Motor neuron (in vitro differentiated cells): ENCODE data around the gene PNLIPRP3. TPM values are rescaled to one million over a fixed set of nuclear protein-coding genes. Genes with fewer than 3 reads are reported as not detected.

Experiments used
- ATAC-seq, 8 experiments: fragments of 200-7000 bp; cut with Tn5 transposase; replicated peaks in 6 of 8; 2 replicates each; pipeline ENCODE4 v1.8.0; 2021; ENCODE audit warnings: mild to moderate bottlenecking in 8 of 8, moderate library complexity in 8 of 8
- H3K27ac ChIP-seq, 2 donors: fragments of 250-450 bp; sonication (Bioruptor Pico); 2 replicates each; pipeline ENCODE4 v1.9.0; 2021; ENCODE audit warnings: antibody characterized with exemption in 2 of 2, mild to moderate bottlenecking in 2 of 2, moderate library complexity in 1 of 2
- H3K4me1 ChIP-seq, 2 donors: fragments of 250-450 bp; sonication (Bioruptor Pico); replicated peaks in 1 of 2; 2 replicates each; pipeline ENCODE4 v1.6.1; 2021; ENCODE audit warnings: antibody characterized with exemption in 2 of 2, mild to moderate bottlenecking in 2 of 2, moderate library complexity in 1 of 2
- H3K4me3 ChIP-seq, 5 donors: fragments of 250-450 bp; sonication (Bioruptor Pico); 2 replicates each; pipeline ENCODE4 v1.9.0; 2021; ENCODE audit warnings: antibody characterized with exemption in 5 of 5, mild to moderate bottlenecking in 5 of 5, moderate library complexity in 4 of 5
- WGBS, 10 experiments: fragments of 450-650 bp; shearing (Covaris generic); methylation state at CpG; one replicate each; pipeline ENCODE4 v1.0.0; 2022; 5-methylcytosine and 5-hydroxymethylcytosine counted together
- in situ Hi-C, 9 experiments: fragments of 400-800 bp; cut with MboI; loops; one replicate each; pipeline ENCODE4 v1.15.0; 2021; ENCODE audit warnings: low sequenced_read_pairs in 9 of 9, low pct_unique_long_range_greater_than_20kb in 2 of 9; ENCODE audit not compliant: unreplicated experiment in 9 of 9
- total RNA-seq, 8 experiments: library from RNA; unstranded; fragments of 300-600 nt; gene quantifications; 2 replicates each; pipeline versions ENCODE4 v1.2.3 to v1.2.4, GENCODE V29; 2022

PNLIPRP3 gene
- total RNA-seq, 8 experiments from 2014 or later = 0.31 to 0.57 TPM; not detected in 6

- H3K4me3 ChIP-seq = no peak overlapping the region
- in situ Hi-C loops = no loop called here
- H3K4me1 ChIP-seq = peaks cover 7% of the 10 kb centered on the region in 2 donors
- no peak overlapping the region for H3K27ac ChIP-seq
- whole genome bisulfite sequencing, 10 experiments = 0 to 80% (median 61%) methylated on average over 1 of the region's 1 CpG; no CpG with 5 or more reads in 6 of the 10 experiments
- peak in 2 of 8 experiments; percentile 70 to 78 for ATAC-seq
Measured at GRCh38 chr10:116418389-116418788, 9.3 kb upstream of the PNLIPRP3 start.

GRCh38 chr10:116421815-116422214 is 5.8 kb upstream of the PNLIPRP3 start:
- WGBS, 10 experiments = 30 to 89% (median 58%) methylated on average over 1 of the region's 1 CpG; no CpG with 5 or more reads in 6 of the 10 experiments
- Histone ChIP-seq H3K4me3 (no peak overlapping the region), H3K27ac (no peak overlapping the region), H3K4me1 (peaks cover 7% of the 10 kb centered on the region in 2 donors)
- no peak for ATAC-seq
- in situ Hi-C loops = no loop called here

GRCh38 chr10:116429288-116429977 is 1.8 kb downstream of the PNLIPRP3 start:
- ATAC-seq = no peak
- no peak overlapping the region for H3K4me3 ChIP-seq
- no peak overlapping the region for H3K27ac ChIP-seq
- WGBS, 10 experiments = 7 to 87% (median 47%) methylated on average over 1 to 4 of the region's 4 CpGs; no CpG with 5 or more reads in 2 of the 10 experiments
- in situ Hi-C loops = no loop called here
- H3K4me1 ChIP-seq = no peaks in the 10 kb centered on the region

DNA sequence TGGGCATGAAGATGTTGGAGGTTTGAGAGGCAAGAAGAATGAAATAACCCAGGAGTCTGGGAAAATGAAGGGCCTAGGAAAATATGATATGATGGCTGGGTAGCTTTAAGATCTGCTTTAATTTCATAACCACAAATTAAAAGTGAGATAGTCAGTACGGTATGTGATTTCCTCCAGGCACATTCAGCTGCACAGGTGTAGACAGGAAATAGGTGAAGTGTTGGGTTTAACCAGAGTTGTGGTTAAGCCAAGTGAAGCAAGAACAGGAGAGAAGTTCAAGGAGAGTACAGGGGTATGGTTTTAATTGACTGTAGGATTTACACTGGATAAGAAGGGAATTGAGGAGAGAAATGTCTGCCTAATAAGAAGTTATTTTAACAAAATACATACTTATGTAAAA is 2.6 kb downstream of the PNLIPRP3 start:
- no peak for ATAC-seq
- 0 to 100% (median 71%) methylated on average over 1 of the region's 1 CpG; no CpG with 5 or more reads in 3 of the 10 experiments for WGBS, 10 experiments
- no peaks in the 10 kb centered on the region for H3K4me1 ChIP-seq
- no peak overlapping the region for H3K27ac ChIP-seq
- in situ Hi-C loops = no loop called here
- H3K4me3 ChIP-seq = no peak overlapping the region

DNA sequence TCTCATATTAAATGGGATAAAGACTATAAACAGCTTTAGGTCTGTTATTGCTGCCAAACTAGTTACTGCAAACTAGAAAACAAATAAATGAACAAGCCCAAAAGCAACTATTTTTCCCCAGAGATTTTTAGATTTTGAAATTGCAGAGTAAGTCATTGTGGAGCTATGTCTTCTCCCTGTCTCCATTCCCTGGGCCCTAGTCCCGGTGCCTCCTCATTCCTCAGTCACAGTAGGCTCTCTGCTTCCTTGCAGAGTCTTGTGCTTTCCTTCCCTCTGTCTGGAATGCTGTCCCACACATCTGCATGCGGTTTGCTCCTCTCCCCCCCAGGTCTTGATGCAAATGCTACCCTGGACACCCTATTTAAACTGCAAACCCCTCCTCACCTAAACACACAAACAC is 4.0 kb downstream of the PNLIPRP3 start:
- Histone ChIP-seq H3K27ac (no peak overlapping the region), H3K4me1 (no peaks in the 10 kb centered on the region), H3K4me3 (no peak overlapping the region)
- 0 to 100% (median 58%) methylated on average over 1 of the region's 2 CpGs; no CpG with 5 or more reads in 2 of the 10 experiments for WGBS, 10 experiments
- no peak for ATAC-seq
- in situ Hi-C loops = no loop called here

GRCh38 chr10:116437076-116437692 is 9.5 kb downstream of the PNLIPRP3 start:
- WGBS, 10 experiments = 17 to 100% (median 89%) methylated on average over 1 of the region's 1 CpG; no CpG with 5 or more reads in 5 of the 10 experiments

DNA sequence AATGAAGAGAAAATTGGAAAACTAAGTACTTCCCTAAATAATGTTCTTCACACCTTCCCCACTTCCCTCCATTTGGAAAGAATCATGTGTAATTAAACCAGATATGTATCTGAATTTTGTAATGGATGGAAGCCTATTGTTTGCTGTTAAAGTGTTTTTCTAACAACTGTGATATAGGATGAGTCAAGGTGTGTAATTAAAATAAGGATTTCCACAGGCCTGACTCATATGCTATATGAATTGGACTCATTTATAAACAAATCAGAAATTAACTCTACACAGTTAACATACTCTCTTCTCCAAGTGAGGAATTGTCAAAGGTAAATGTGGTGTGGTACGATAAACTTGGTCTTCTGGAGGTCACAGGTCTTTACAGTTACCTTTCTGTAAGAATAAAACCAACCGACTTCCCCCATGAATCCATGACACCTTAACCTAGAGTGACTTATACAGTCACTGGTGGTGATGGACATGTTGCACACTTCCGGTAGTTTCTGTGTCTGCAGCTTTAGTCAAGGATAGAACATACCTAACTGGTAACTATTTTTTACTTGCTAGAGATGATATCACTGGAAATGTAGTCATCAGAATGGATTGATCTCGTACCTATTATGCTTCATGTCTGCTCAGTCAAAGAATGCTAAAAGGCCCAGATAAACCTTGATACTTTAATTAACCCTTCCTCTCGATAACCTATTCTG is 12.8 kb downstream of the PNLIPRP3 start:
- 52 to 100% (median 80%) methylated on average over 1 to 5 of the region's 5 CpGs; no CpG with 5 or more reads in 1 of the 10 experiments for WGBS, 10 experiments
- no peak for ATAC-seq
- H3K4me3 ChIP-seq = no peak overlapping the region
- no peak overlapping the region for H3K27ac ChIP-seq
- H3K4me1 ChIP-seq = no peaks in the 10 kb centered on the region
- in situ Hi-C loops = no loop called here

More at GRCh38 chr10:116437076-116437692, 9.5 kb downstream of the PNLIPRP3 start:
- no peak overlapping the region for H3K4me3 ChIP-seq
- in situ Hi-C loops = no loop called here
- ATAC-seq = no peak
- H3K27ac ChIP-seq = no peak overlapping the region
- no peaks in the 10 kb centered on the region for H3K4me1 ChIP-seq

DNA sequence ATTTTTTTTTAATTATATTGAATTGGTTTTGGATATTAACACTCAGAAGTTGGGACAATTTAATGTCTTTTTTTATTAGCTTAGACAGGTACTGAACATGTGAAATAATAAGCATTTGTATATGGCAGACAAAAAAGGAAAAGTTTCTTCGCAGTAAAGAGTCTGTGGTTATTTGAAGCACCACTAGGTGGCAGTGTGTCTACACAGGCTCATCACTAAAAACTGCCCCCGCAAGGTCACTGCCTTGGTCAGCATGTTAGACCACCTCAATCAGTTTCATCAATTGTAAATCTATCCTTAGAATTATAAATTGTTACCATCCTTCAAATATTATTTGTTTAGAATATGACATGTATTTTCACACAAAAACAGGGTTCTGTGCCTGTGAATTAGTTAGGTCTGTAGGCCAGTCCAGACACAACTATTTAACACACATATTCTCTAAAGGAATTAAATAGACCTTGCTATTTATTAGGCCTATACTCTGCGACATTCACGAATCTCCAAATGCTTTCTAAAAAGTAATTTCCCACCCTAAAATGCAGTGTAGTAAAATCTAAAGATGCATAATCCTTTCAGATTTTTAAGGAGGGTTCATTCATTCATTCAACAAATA is 17.0 kb downstream of the PNLIPRP3 start:
- in situ Hi-C loops = no loop called here
- H3K27ac ChIP-seq = no peak overlapping the region
- H3K4me1 ChIP-seq = no peaks in the 10 kb centered on the region
- no peak overlapping the region for H3K4me3 ChIP-seq
- 0 to 36% (median 28%) methylated on average over 1 to 4 of the region's 4 CpGs; no CpG with 5 or more reads in 2 of the 10 experiments for WGBS, 10 experiments
- peak in 3 of 8 experiments; percentile 41 to 64 (median 52) for ATAC-seq

DNA sequence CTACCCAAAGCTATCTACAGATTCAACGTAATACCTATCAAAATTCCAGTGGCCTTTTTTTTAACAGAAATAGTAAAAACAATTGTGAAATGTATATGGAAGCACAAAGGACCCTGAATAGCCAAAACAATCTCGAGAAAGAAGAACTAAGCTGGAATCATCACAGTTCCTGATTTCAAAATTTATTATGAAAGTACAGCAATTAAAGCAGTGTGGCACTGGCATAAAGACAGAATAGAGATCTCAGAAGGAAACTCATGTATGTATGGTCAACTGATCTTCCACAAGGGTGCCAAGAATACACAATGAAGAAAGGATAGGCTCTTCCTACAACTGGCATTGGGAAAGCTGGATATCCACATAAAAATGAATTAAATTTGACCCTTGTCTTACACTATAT is 23.2 kb downstream of the PNLIPRP3 start:
- 0 to 94% (median 63%) methylated on average over 1 to 2 of the region's 2 CpGs; no CpG with 5 or more reads in 1 of the 10 experiments for WGBS, 10 experiments

DNA sequence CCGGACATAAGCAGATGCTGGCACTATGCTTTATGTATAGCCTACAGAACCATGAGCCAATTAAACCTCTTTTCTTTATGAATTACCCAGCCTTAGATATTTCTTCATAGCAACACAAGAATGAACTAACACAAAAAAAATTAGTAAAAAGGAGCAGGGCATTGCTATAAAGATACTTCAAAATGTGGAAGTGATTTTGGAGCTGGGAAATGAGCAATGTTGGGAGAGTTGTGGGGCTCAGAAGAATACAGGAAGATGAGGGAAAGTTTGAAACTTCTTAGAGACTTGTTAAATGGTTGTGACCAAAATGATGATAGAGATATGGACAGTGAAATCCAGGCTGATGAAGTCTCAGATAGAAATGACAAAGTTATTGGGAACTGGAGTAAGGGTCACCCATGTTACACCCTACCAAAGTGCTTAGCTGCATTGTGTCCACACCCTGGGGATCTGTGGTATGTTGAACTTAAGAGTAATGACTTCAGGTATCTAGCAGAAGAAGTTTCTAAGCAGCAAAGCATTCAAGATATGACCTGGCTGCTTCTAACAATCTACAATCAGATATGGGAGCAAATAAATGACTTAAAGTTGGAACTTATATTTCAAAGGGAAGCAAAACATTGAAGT is 24.2 kb downstream of the PNLIPRP3 start:
- WGBS, 10 experiments = 0 to 57% (median 0%) methylated on average over 1 of the region's 1 CpG; no CpG with 5 or more reads in 4 of the 10 experiments
- ATAC-seq = no peak
- in situ Hi-C loops = loop anchor here in 1 of 9 experiments (25.0 kb wide), 1 partner anchor 335 kb away; no protein-coding TSS in a partner anchor
- no peaks in the 10 kb centered on the region for H3K4me1 ChIP-seq
- no peak overlapping the region for H3K27ac ChIP-seq
- no peak overlapping the region for H3K4me3 ChIP-seq

More for the DNA sequence above, 23.2 kb downstream of the PNLIPRP3 start:
- ATAC-seq = no peak
- Histone ChIP-seq H3K4me1 (no peaks in the 10 kb centered on the region), H3K27ac (no peak overlapping the region), H3K4me3 (no peak overlapping the region)
- in situ Hi-C loops = loop anchor here in 1 of 9 experiments (25.0 kb wide), 1 partner anchor 336 kb away; no protein-coding TSS in a partner anchor

DNA sequence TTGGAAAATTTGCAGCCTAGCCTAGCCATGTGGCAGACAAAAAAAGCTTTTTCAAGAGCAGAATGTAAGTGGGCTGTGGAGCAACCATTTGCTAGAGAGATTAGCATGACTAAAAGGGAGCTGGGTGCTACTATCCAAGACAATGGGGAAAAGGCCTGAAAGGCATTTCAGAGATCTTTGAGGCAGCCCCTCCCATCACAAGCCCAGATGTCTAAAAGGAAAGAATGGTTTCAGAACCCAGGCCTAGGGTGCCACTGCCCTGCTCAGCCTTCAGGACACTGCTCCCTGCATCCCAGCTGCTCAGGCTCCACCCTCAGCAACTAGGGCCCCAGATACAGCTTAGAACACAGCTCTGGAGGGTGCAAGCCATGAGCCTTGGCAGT is 24.7 kb downstream of the PNLIPRP3 start:
- in situ Hi-C loops = loop anchor here in 1 of 9 experiments (25.0 kb wide), 1 partner anchor 335 kb away; no protein-coding TSS in a partner anchor
- peak in 1 of 8 experiments; percentile 35 for ATAC-seq
- no peak overlapping the region for H3K4me3 ChIP-seq
- peaks cover 0 to under 1% of the 10 kb centered on the region in 2 donors for H3K4me1 ChIP-seq
- H3K27ac ChIP-seq = no peak overlapping the region

DNA sequence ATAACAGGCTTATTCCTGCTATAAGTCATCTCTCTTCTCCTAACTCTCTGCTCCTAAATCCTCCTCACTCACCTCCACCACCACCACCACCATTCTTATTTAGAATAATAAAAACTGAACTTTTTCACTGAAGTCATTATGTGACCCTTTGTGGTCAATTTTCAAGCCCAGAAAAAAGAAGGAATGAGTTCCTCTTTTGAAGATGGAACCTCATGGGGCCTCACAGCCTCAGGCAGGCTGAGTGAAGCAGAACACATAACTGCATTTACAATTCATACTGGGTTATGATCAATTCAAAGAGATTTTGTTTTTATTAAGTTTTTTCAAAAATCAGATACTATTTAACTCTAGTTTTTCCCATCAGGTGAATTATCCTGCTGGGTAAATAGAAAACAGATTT is 29.8 kb downstream of the PNLIPRP3 start:
- H3K4me3 ChIP-seq = no peak overlapping the region
- peaks cover 5 to 22% of the 10 kb centered on the region in 2 donors for H3K4me1 ChIP-seq
- in situ Hi-C loops = loop anchor here in 1 of 9 experiments (25.0 kb wide), 1 partner anchor 330 kb away; no protein-coding TSS in a partner anchor
- ATAC-seq = peak in 1 of 8 experiments; percentile 76
- H3K27ac ChIP-seq = no peak overlapping the region
